ENCODE data around the gene GPC6.

GPC6 gene

DNA sequence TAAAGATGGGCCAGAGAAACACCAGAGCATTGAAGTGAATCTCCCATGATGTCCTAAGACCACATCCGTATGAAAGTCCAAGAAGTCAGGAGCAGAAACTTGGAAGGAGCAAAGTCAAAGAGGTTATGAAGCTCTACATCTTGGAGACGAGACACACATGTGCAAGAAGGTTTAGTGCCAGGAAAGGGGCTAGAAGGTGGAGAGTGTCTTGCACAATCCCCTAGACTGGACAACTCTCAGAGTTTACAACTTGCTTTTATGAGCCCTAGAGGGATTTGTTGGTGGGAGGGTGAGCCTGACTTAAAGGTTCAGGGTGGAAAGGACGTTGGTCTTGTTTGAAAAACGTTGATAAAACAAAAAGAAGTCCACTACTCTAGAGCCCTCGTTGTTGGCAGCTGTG is 150.6 kb downstream of the GPC6 start:
- Histone ChIP-seq H3K9ac (ENCODE audit: low read length) (no peak overlapping the region), H3K9me3 (ENCODE audit: control insufficient read depth, low read length) (no peaks in the 10 kb centered on the region), H3K36me3 (ENCODE audit: control insufficient read depth, insufficient read depth, low read length, severe bottlenecking) (no peaks in the 10 kb centered on the region), H3K4me1 (ENCODE audit: control insufficient read depth, insufficient read depth, low read length) (no peaks in the 10 kb centered on the region), H3K4me3 (ENCODE audit: low read length) (no peak overlapping the region), H3K27me3 (replicated peaks; ENCODE audit: control insufficient read depth, insufficient read depth, low read length) (no peaks in the 10 kb centered on the region)
- DNase-seq (ENCODE audit: low read depth): no peak

DNA sequence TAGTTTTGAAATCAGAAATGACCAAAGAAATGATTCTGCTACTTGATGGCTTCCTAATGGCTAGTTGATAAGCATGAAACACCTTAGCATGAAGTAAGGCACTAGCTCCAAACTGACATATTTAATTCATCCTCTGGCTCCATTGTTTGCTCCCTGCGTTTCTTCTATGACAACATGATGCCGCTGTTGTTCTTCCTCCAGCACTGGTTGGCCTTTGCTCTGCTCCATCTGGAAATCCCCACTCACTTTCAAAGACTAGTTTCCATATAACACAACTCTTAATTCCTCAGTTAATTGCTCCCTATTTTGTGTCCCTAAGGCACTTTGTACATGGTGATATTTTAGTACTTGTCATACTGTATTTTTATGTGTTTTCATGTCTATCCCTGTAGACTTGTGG is 151.6 kb downstream of the GPC6 start:
- DNase-seq (ENCODE audit: low read depth): no peak
- H3K9ac ChIP-seq (ENCODE audit: low read length): no peak overlapping the region
- H3K9me3 ChIP-seq (ENCODE audit: control insufficient read depth, low read length): no peaks in the 10 kb centered on the region
- no peak overlapping the region for H3K4me3 ChIP-seq (ENCODE audit: low read length)
- H3K4me1 ChIP-seq (ENCODE audit: control insufficient read depth, insufficient read depth, low read length): no peaks in the 10 kb centered on the region
- no peaks in the 10 kb centered on the region for H3K27me3 ChIP-seq (replicated peaks; ENCODE audit: control insufficient read depth, insufficient read depth, low read length)
- no peaks in the 10 kb centered on the region for H3K36me3 ChIP-seq (ENCODE audit: control insufficient read depth, insufficient read depth, low read length, severe bottlenecking)

DNA sequence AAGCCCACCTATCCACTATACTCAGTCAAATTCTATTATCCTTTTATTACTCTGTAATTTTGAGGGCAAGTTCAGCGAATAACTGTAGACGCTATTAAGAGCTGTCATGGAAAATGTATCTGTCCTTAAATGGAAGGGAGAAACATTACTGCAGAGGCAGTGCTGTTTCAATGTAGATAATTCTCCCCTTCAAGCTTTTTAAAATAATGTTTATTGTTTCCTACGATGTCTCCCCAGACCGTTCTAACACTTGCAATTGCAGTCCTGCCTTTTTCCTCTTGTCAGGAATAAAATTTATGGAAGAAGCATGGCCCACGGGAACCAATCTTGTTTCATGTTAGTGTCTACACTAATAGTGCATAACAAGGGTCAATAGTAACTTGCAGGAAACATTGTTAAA is 159.5 kb downstream of the GPC6 start:
- DNase-seq (ENCODE audit: low read depth): no peak
- Histone ChIP-seq H3K4me1 (ENCODE audit: control insufficient read depth, insufficient read depth, low read length) (no peaks in the 10 kb centered on the region), H3K27me3 (replicated peaks; ENCODE audit: control insufficient read depth, insufficient read depth, low read length) (no peaks in the 10 kb centered on the region)

GRCh38 chr13:93388701-93389100 is 162.1 kb downstream of the GPC6 start:
- H3K9me3 ChIP-seq (ENCODE audit: control insufficient read depth, low read length): no peaks in the 10 kb centered on the region
- H3K36me3 ChIP-seq (ENCODE audit: control insufficient read depth, insufficient read depth, low read length, severe bottlenecking): no peaks in the 10 kb centered on the region
- H3K27me3 ChIP-seq (replicated peaks; ENCODE audit: control insufficient read depth, insufficient read depth, low read length): no peaks in the 10 kb centered on the region
- no peak overlapping the region for H3K9ac ChIP-seq (ENCODE audit: low read length)
- H3K4me3 ChIP-seq (ENCODE audit: low read length): no peak overlapping the region
- DNase-seq (ENCODE audit: low read depth): peak; percentile 15
- no peaks in the 10 kb centered on the region for H3K4me1 ChIP-seq (ENCODE audit: control insufficient read depth, insufficient read depth, low read length)

More for the DNA sequence above, 159.5 kb downstream of the GPC6 start:
- no peak overlapping the region for H3K9ac ChIP-seq (ENCODE audit: low read length)
- H3K4me3 ChIP-seq (ENCODE audit: low read length): no peak overlapping the region
- no peaks in the 10 kb centered on the region for H3K36me3 ChIP-seq (ENCODE audit: control insufficient read depth, insufficient read depth, low read length, severe bottlenecking)
- no peaks in the 10 kb centered on the region for H3K9me3 ChIP-seq (ENCODE audit: control insufficient read depth, low read length)

GRCh38 chr13:93397619-93398018 is 171.0 kb downstream of the GPC6 start:
- peaks cover 6% of the 10 kb centered on the region for H3K9me3 ChIP-seq (ENCODE audit: control insufficient read depth, low read length)
- no peak for DNase-seq (ENCODE audit: low read depth)
- no peak overlapping the region for H3K4me3 ChIP-seq (ENCODE audit: low read length)
- no peak overlapping the region for H3K9ac ChIP-seq (ENCODE audit: low read length)
- peaks cover 19% of the 10 kb centered on the region for H3K4me1 ChIP-seq (ENCODE audit: control insufficient read depth, insufficient read depth, low read length)
- no peaks in the 10 kb centered on the region for H3K36me3 ChIP-seq (ENCODE audit: control insufficient read depth, insufficient read depth, low read length, severe bottlenecking)
- H3K27me3 ChIP-seq (replicated peaks; ENCODE audit: control insufficient read depth, insufficient read depth, low read length): no peaks in the 10 kb centered on the region

- no peaks in the 10 kb centered on the region for H3K27me3 ChIP-seq (replicated peaks; ENCODE audit: control insufficient read depth, insufficient read depth, low read length)
- peaks cover 19% of the 10 kb centered on the region for H3K4me1 ChIP-seq (ENCODE audit: control insufficient read depth, insufficient read depth, low read length)
- H3K9me3 ChIP-seq (ENCODE audit: control insufficient read depth, low read length): peaks cover 6% of the 10 kb centered on the region
- no peaks in the 10 kb centered on the region for H3K36me3 ChIP-seq (ENCODE audit: control insufficient read depth, insufficient read depth, low read length, severe bottlenecking)
- H3K9ac ChIP-seq (ENCODE audit: low read length): no peak overlapping the region
- DNase-seq (ENCODE audit: low read depth): peak; percentile 72
- peak overlapping the region; percentile 67 for H3K4me3 ChIP-seq (ENCODE audit: low read length)
Measured at GRCh38 chr13:93398167-93399035, 171.8 kb downstream of the GPC6 start.

DNA sequence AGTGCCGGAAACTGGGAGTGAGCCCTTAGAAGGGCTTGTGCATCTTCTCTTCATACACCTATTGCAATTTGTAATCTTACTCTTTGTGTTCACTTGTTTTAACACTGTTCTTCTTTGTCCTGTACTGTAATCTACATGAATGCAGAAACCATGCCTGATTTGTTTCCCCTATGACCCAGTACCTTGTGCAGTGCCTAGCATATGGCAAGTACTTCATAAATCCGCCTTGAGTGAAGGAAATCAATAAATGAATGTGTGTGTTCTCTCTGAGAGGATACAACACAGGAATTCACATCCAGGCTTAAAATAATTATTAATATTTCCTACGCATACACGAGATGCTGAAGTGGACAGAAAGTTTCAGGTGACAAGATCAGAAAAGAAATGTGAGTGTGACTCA is 172.6 kb downstream of the GPC6 start:
- H3K9ac ChIP-seq (ENCODE audit: low read length): no peak overlapping the region
- H3K27me3 ChIP-seq (replicated peaks; ENCODE audit: control insufficient read depth, insufficient read depth, low read length): no peaks in the 10 kb centered on the region
- peaks cover 6% of the 10 kb centered on the region for H3K9me3 ChIP-seq (ENCODE audit: control insufficient read depth, low read length)
- peaks cover 19% of the 10 kb centered on the region for H3K4me1 ChIP-seq (ENCODE audit: control insufficient read depth, insufficient read depth, low read length)
- no peak for DNase-seq (ENCODE audit: low read depth)
- H3K36me3 ChIP-seq (ENCODE audit: control insufficient read depth, insufficient read depth, low read length, severe bottlenecking): no peaks in the 10 kb centered on the region
- peak overlapping the region; percentile 67 for H3K4me3 ChIP-seq (ENCODE audit: low read length)

DNA sequence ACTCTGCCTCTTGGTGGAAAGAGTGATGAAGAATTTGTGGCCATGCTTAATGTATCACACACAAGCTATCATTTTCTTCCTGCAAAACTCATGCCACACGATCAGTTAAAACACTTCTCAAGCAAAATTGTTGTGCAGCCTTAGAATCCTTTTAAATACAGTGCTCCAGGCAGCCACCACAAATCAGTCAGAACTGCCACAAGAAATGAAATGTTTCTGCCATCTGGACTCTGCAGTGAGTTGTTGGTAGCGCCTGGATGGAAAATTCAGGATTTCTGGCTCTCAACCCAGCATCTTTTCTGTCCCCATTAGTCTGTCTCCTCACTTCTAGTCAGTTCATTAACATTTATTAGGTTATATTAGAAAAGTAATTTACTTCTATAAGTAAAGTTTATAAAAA is 179.5 kb downstream of the GPC6 start:
- no peaks in the 10 kb centered on the region for H3K4me1 ChIP-seq (ENCODE audit: control insufficient read depth, insufficient read depth, low read length)
- no peaks in the 10 kb centered on the region for H3K27me3 ChIP-seq (replicated peaks; ENCODE audit: control insufficient read depth, insufficient read depth, low read length)
- no peak overlapping the region for H3K9ac ChIP-seq (ENCODE audit: low read length)
- H3K36me3 ChIP-seq (ENCODE audit: control insufficient read depth, insufficient read depth, low read length, severe bottlenecking): no peaks in the 10 kb centered on the region
- H3K4me3 ChIP-seq (ENCODE audit: low read length): no peak overlapping the region
- DNase-seq (ENCODE audit: low read depth): no peak
- H3K9me3 ChIP-seq (ENCODE audit: control insufficient read depth, low read length): no peaks in the 10 kb centered on the region

DNA sequence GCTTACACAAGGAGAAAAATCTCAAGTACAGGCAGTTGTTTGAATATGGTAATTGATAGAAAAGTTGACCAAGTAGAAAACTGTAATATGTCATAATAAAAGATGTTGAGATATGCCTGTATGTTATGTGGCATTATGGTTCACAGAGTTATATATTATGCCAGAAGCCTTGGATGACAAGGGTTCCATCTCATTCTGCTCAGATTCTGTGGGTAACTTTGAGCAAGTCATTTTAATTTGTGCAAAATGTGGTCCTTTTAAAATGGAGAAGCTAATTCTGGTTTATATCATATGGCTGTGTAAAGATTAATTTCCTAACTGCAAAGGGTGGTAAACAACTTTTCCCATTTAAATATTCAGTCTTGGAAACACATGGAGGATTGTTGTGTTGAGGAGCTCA is 180.9 kb downstream of the GPC6 start:
- no peak overlapping the region for H3K9ac ChIP-seq (ENCODE audit: low read length)
- H3K27me3 ChIP-seq (replicated peaks; ENCODE audit: control insufficient read depth, insufficient read depth, low read length): no peaks in the 10 kb centered on the region
- H3K4me3 ChIP-seq (ENCODE audit: low read length): no peak overlapping the region
- H3K4me1 ChIP-seq (ENCODE audit: control insufficient read depth, insufficient read depth, low read length): no peaks in the 10 kb centered on the region
- no peaks in the 10 kb centered on the region for H3K9me3 ChIP-seq (ENCODE audit: control insufficient read depth, low read length)
- no peak for DNase-seq (ENCODE audit: low read depth)
- no peaks in the 10 kb centered on the region for H3K36me3 ChIP-seq (ENCODE audit: control insufficient read depth, insufficient read depth, low read length, severe bottlenecking)

DNA sequence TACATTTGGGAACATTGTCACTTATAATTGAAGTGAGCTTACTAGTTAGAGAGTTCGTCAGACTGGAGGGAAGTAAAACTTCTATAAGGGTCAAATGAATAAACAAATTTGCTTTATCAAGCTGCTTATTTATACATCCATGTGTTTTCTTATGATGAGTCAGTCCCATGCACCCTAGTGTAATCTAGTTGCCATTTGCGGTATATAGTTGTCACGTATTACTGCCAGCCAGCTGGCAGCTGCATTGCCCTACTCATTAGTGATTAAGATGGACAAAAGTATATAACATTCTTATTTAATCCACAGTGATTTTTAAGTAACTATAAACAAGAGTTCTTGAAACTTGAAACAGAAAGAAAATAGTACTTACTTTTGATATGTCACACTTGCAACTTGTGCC is 182.4 kb downstream of the GPC6 start:
- Histone ChIP-seq H3K4me3 (ENCODE audit: low read length) (no peak overlapping the region), H3K9me3 (ENCODE audit: control insufficient read depth, low read length) (no peaks in the 10 kb centered on the region), H3K27me3 (replicated peaks; ENCODE audit: control insufficient read depth, insufficient read depth, low read length) (no peaks in the 10 kb centered on the region), H3K9ac (ENCODE audit: low read length) (no peak overlapping the region), H3K36me3 (ENCODE audit: control insufficient read depth, insufficient read depth, low read length, severe bottlenecking) (no peaks in the 10 kb centered on the region), H3K4me1 (ENCODE audit: control insufficient read depth, insufficient read depth, low read length) (no peaks in the 10 kb centered on the region)
- no peak for DNase-seq (ENCODE audit: low read depth)

GRCh38 chr13:93409816-93410215 is 183.2 kb downstream of the GPC6 start:
- Histone ChIP-seq H3K4me3 (ENCODE audit: low read length) (no peak overlapping the region), H3K9ac (ENCODE audit: low read length) (no peak overlapping the region), H3K27me3 (replicated peaks; ENCODE audit: control insufficient read depth, insufficient read depth, low read length) (no peaks in the 10 kb centered on the region), H3K9me3 (ENCODE audit: control insufficient read depth, low read length) (no peaks in the 10 kb centered on the region), H3K4me1 (ENCODE audit: control insufficient read depth, insufficient read depth, low read length) (no peaks in the 10 kb centered on the region), H3K36me3 (ENCODE audit: control insufficient read depth, insufficient read depth, low read length, severe bottlenecking) (no peaks in the 10 kb centered on the region)
- DNase-seq (ENCODE audit: low read depth): no peak

DNA sequence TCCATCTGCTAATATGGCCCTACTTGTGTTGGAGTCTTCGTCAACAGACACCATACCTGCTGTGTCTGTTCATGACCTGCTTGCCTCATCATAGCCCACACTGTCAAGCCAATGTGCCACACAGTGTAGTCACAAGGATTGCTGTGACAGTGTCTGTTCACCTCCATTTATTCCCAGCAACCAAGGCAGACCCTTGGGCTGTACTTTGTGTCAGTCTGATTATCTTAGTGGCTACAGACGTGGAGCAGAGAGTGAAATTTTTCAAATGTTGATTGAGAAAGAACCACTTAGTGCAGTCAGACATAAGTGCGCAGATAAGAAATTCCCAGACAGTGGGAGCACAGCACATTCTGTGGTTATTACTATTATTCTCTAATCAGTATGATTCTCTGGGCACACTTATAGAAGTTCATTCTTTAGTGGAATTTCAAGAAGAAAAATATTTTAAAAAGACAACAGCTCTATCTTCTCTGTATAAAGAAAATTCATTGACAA is 184.6 kb downstream of the GPC6 start:
- no peaks in the 10 kb centered on the region for H3K9me3 ChIP-seq (ENCODE audit: control insufficient read depth, low read length)
- no peaks in the 10 kb centered on the region for H3K27me3 ChIP-seq (replicated peaks; ENCODE audit: control insufficient read depth, insufficient read depth, low read length)
- H3K36me3 ChIP-seq (ENCODE audit: control insufficient read depth, insufficient read depth, low read length, severe bottlenecking): no peaks in the 10 kb centered on the region
- no peaks in the 10 kb centered on the region for H3K4me1 ChIP-seq (ENCODE audit: control insufficient read depth, insufficient read depth, low read length)
- no peak for DNase-seq (ENCODE audit: low read depth)
- H3K4me3 ChIP-seq (ENCODE audit: low read length): no peak overlapping the region
- H3K9ac ChIP-seq (ENCODE audit: low read length): no peak overlapping the region

Data from adipocyte (in vitro differentiated cells).